Hepatocyte (in vitro differentiated cells): ENCODE results near the gene GIN1. TPM values are rescaled to one million over a fixed set of nuclear protein-coding genes. Genes with fewer than 3 reads are reported as not detected.

ENCODE experiments used
- DNase-seq: peaks from one replicate; pipeline ENCODE4 v3.0.0-alpha.2; 2016; ENCODE audit warnings: low spot score
- H2AFZ ChIP-seq: fragments of 200-600 bp; sonication (generic); 2 replicates; pipeline ENCODE4 v1.6.0; 2016; ENCODE audit warnings: antibody characterized with exemption, mild to moderate bottlenecking
- H3K27ac ChIP-seq: fragments of 200-600 bp; sonication (generic); 2 replicates; pipeline ENCODE4 v1.5.1; 2016; ENCODE audit warnings: mild to moderate bottlenecking
- H3K27me3 ChIP-seq: fragments of 200-600 bp; sonication (generic); 2 replicates; pipeline ENCODE4 v1.6.1; 2016
- H3K36me3 ChIP-seq: fragments of 200-600 bp; sonication (generic); replicated peaks from 2 replicates; pipeline ENCODE4 v1.5.1; 2016; ENCODE audit warnings: low read depth; ENCODE audit not compliant: insufficient read depth
- H3K4me1 ChIP-seq: fragments of 200-600 bp; sonication (generic); 2 replicates; pipeline ENCODE4 v1.5.1; 2016; ENCODE audit warnings: mild to moderate bottlenecking, moderate library complexity; ENCODE audit not compliant: insufficient read depth
- H3K4me2 ChIP-seq: fragments of 200-600 bp; sonication (generic); 2 replicates; pipeline ENCODE4 v1.6.0; 2016
- H3K4me3 ChIP-seq: fragments of 200-600 bp; sonication (generic); 2 replicates; pipeline ENCODE4 v1.5.1; 2016; ENCODE audit warnings: mild to moderate bottlenecking
- H3K79me2 ChIP-seq: fragments of 200-600 bp; sonication (generic); 2 replicates; pipeline ENCODE4 v1.6.0; 2017; ENCODE audit warnings: mild to moderate bottlenecking
- H3K9me2 ChIP-seq: fragments of 200-600 bp; sonication (generic); replicated peaks from 2 replicates; pipeline ENCODE4 v1.6.0; 2017; ENCODE audit warnings: mild to moderate bottlenecking; ENCODE audit not compliant: insufficient read depth
- H3K9me3 ChIP-seq: fragments of 200-600 bp; sonication (generic); 2 replicates; pipeline ENCODE4 v1.5.1; 2016; ENCODE audit warnings: low read depth, mild to moderate bottlenecking
- H4K20me1 ChIP-seq: fragments of 200-600 bp; sonication (generic); 2 replicates; pipeline ENCODE4 v1.6.0; 2016; ENCODE audit warnings: mild to moderate bottlenecking; ENCODE audit not compliant: insufficient read depth, poor library complexity, severe bottlenecking
- EZH2 ChIP-seq: fragments of 200-600 bp; sonication (generic); IDR thresholded peaks from 2 replicates; pipeline ENCODE4 v1.6.1; 2016; ENCODE audit warnings: antibody characterized with exemption, mild to moderate bottlenecking, borderline replicate concordance
- EZH2phosphoT487 ChIP-seq: fragments of 200-600 bp; sonication (generic); IDR thresholded peaks from one replicate; pipeline ENCODE4 v1.6.1; 2018; ENCODE audit warnings: antibody characterized with exemption, mild to moderate bottlenecking, low read depth, moderate library complexity; ENCODE audit not compliant: unreplicated experiment, severe bottlenecking
- WGBS: methylation state at CpG from one replicate; pipeline ENCODE4 v1.1.6; 2016; ENCODE audit warnings: low lambda C conversion rate; ENCODE audit errors: missing lambda C conversion rate; 5-methylcytosine and 5-hydroxymethylcytosine counted together
- polyA plus RNA-seq: library from polyadenylated mRNA; unstranded; fragments of >200 nt; fragmentation: Nextera tagmentation; extraction: Ambion mirVana; gene quantifications from 2 replicates; pipeline ENCODE4 v1.2.1, GENCODE V29; 2016
- total RNA-seq: library from RNA; depleted of rRNA; stranded (reverse); fragments of >200 nt; gene quantifications from 2 replicates; pipeline ENCODE4 v1.2.3, GENCODE V29; 2014
- TF ChIP-seq, protein P1 (sequence below): fragments of 200-600 bp; sonication (generic); IDR thresholded peaks from 2 replicates; pipeline ENCODE4 v1.5.1; 2016; ENCODE audit warnings: antibody characterized with exemption, mild to moderate bottlenecking; ENCODE audit not compliant: poor library complexity

GIN1 gene
- total and polyA plus RNA-seq, 2 experiments from 2014 or later = 5.5 to 7.4 TPM

DNA sequence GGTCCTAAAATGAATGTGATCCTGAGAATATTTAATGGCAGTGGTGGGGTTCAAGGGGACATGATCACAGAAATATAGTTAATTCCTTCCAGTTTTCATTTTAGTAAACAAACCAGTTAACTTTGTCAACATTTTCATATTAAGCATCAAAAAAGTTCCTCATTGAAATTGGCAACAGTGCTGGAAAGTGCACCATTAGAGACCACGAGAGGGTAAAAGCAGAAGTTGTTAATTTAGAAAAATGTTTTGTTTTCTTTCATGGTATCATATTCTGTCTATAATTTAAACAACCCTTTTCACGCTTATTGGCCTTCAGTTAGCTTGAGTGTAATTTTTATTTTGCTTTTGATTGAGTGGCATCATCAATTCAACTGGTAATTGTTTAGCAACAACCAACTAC lies 11.9 kb downstream of the GIN1 start:
- no peak overlapping the region for H2AFZ ChIP-seq
- WGBS = 94% methylated on average over 2 of the region's 2 CpGs
- H3K9me3 ChIP-seq = no peaks in the 10 kb centered on the region
- no peaks in the 10 kb centered on the region for H3K9me2 ChIP-seq
- H3K4me1 ChIP-seq = no peaks in the 10 kb centered on the region
- peaks cover 12% of the 10 kb centered on the region for H3K79me2 ChIP-seq
- no peaks in the 10 kb centered on the region for H3K27me3 ChIP-seq
- no peak for TF ChIP-seq EZH2
- H4K20me1 ChIP-seq = no peaks in the 10 kb centered on the region
- no peak for DNase-seq
- H3K36me3 ChIP-seq = no peaks in the 10 kb centered on the region
- no peak overlapping the region for H3K4me3 ChIP-seq
- no peak overlapping the region for H3K27ac ChIP-seq
- H3K4me2 ChIP-seq = no peak overlapping the region

DNA sequence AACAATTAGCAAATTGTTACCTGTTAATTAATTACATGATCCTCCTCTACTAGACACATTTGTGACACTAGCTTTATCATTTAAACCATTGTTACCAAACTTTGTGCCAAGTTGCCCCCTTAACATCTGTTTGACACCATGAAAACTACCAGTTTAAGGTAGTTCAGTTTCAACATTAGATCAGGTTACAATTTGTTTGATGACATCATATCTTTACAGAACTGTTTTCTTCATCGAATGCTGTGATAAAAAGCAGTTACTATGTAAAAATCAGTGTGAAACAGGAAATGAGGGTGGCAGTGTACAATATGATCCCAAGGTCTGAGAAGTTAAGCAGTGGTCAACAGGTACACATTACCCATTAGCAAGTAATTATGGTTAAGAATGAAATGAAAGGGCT lies 17.7 kb downstream of the GIN1 start:
- no peaks in the 10 kb centered on the region for H3K9me2 ChIP-seq
- H3K27me3 ChIP-seq = no peaks in the 10 kb centered on the region
- TF ChIP-seq EZH2 = no peak
- TF ChIP-seq EZH2phosphoT487 = no peak
- TF ChIP-seq, protein P1, sequence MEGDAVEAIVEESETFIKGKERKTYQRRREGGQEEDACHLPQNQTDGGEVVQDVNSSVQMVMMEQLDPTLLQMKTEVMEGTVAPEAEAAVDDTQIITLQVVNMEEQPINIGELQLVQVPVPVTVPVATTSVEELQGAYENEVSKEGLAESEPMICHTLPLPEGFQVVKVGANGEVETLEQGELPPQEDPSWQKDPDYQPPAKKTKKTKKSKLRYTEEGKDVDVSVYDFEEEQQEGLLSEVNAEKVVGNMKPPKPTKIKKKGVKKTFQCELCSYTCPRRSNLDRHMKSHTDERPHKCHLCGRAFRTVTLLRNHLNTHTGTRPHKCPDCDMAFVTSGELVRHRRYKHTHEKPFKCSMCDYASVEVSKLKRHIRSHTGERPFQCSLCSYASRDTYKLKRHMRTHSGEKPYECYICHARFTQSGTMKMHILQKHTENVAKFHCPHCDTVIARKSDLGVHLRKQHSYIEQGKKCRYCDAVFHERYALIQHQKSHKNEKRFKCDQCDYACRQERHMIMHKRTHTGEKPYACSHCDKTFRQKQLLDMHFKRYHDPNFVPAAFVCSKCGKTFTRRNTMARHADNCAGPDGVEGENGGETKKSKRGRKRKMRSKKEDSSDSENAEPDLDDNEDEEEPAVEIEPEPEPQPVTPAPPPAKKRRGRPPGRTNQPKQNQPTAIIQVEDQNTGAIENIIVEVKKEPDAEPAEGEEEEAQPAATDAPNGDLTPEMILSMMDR = no peak
- H3K4me2 ChIP-seq = no peak overlapping the region
- H3K4me1 ChIP-seq = no peaks in the 10 kb centered on the region
- no peak for DNase-seq
- H3K9me3 ChIP-seq = no peaks in the 10 kb centered on the region
- H3K4me3 ChIP-seq = no peak overlapping the region
- WGBS = 79% methylated on average over 1 of the region's 1 CpG
- H3K36me3 ChIP-seq = no peaks in the 10 kb centered on the region
- no peaks in the 10 kb centered on the region for H4K20me1 ChIP-seq
- no peaks in the 10 kb centered on the region for H3K79me2 ChIP-seq
- no peak overlapping the region for H3K27ac ChIP-seq
- no peak overlapping the region for H2AFZ ChIP-seq

DNA sequence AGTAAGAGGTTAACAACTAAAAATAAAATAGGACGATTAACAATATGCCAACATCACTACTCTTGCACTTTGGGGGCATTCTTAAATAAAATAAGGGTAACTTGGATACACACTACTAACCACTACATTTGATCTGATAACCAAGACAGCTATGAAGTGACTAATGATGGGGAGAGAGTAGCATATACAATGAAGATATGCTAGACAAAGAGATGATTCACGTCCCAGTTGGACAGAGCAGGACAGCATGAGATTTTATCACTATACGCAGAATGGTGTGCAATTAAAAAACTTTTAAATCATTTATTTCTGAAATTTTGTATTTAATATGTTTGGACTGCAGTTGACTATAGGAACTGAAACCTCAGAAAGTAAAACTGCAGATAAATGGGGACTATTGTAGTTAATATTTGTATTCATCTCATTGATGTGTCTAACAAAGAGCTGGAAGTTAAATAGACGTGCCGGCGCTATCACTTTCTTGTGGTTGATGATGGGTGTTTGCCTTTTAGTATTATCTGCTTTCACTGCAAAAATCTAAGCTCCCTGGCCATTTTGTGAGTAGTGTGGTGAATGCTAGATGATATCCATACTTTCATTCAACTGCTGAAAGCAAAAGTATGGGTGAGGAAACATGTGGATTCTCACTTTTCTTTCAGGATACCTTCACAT lies 18.7 kb downstream of the GIN1 start:
- H2AFZ ChIP-seq = no peak overlapping the region
- 90% methylated on average over 6 of the region's 6 CpGs for WGBS
- H3K4me1 ChIP-seq = no peaks in the 10 kb centered on the region
- no peak overlapping the region for H3K4me2 ChIP-seq
- no peaks in the 10 kb centered on the region for H3K9me2 ChIP-seq
- no peak overlapping the region for H3K4me3 ChIP-seq
- TF ChIP-seq EZH2 (no peak), EZH2phosphoT487 (no peak)
- TF ChIP-seq, protein P1 = no peak
- no peaks in the 10 kb centered on the region for H4K20me1 ChIP-seq
- no peaks in the 10 kb centered on the region for H3K79me2 ChIP-seq
- no peak for DNase-seq
- no peaks in the 10 kb centered on the region for H3K36me3 ChIP-seq
- H3K27me3 ChIP-seq = no peaks in the 10 kb centered on the region
- no peak overlapping the region for H3K27ac ChIP-seq
- no peaks in the 10 kb centered on the region for H3K9me3 ChIP-seq

DNA sequence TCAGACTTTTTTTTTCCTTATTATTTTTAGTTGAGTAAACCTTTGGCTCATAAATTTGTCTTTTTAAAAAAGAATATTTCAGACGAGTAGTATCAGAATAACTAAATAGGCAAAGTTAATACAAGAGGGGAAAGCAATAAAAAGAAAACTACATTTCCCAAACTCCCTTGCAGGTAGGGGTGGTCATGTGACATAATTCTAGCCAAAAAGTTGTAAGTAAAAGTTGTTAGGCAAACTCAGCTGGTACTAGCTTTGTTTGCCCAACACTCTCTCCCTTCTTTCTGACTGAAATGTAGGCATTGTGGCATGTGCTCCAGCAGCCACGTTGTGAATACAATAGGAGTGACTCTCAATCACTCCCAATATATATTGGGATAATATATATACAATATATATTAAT lies 20.9 kb downstream of the GIN1 start:
- H3K9me3 ChIP-seq = no peaks in the 10 kb centered on the region
- no peaks in the 10 kb centered on the region for H3K9me2 ChIP-seq
- no peaks in the 10 kb centered on the region for H3K36me3 ChIP-seq
- no peaks in the 10 kb centered on the region for H4K20me1 ChIP-seq
- peaks cover 6% of the 10 kb centered on the region for H3K4me1 ChIP-seq
- no peak overlapping the region for H2AFZ ChIP-seq
- 71% methylated on average over 2 of the region's 2 CpGs for WGBS
- no peaks in the 10 kb centered on the region for H3K79me2 ChIP-seq
- H3K27me3 ChIP-seq = no peaks in the 10 kb centered on the region
- H3K27ac ChIP-seq = no peak overlapping the region
- no peak for DNase-seq
- no peak for TF ChIP-seq EZH2
- no peak for TF ChIP-seq EZH2phosphoT487
- TF ChIP-seq, protein P1 = no peak
- H3K4me3 ChIP-seq = no peak overlapping the region
- H3K4me2 ChIP-seq = no peak overlapping the region
